NCI-H2171 (cell line): ENCODE results near the gene LPCAT3.

Experiments
- DNase-seq: peaks from one replicate; lab custom pipeline; 2025; lab: John Stamatoyannopoulos, UW

LPCAT3 gene

DNA sequence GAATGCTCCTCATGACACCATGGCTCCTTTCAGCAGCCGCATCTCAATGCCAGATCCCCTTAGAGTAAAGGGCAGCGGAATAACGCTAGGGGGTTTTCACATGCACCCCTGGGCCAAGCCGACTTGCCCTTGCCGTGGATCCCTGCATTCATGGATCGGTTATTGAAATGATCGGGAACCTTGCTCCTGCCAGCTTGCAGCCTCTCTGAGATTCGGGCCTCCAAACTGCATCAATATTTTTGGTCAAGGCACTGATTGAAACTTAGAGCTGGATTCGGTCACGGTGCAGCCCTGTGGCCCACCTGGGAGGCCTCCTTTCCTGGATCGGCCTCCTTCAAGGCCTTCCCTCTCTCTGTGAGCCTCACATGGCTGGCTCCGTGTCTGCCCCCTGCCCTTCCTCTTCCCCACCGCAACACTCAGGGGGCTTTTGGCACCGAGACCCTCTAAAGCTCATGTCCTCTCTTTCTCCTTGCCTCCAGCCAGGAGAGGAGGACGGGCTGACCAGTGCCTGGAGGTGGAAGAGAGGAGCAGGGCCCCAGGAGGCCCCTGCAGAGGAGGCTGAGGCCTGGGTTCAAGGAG is 65.3 kb downstream of the LPCAT3 start:
- no peak for DNase-seq

DNA sequence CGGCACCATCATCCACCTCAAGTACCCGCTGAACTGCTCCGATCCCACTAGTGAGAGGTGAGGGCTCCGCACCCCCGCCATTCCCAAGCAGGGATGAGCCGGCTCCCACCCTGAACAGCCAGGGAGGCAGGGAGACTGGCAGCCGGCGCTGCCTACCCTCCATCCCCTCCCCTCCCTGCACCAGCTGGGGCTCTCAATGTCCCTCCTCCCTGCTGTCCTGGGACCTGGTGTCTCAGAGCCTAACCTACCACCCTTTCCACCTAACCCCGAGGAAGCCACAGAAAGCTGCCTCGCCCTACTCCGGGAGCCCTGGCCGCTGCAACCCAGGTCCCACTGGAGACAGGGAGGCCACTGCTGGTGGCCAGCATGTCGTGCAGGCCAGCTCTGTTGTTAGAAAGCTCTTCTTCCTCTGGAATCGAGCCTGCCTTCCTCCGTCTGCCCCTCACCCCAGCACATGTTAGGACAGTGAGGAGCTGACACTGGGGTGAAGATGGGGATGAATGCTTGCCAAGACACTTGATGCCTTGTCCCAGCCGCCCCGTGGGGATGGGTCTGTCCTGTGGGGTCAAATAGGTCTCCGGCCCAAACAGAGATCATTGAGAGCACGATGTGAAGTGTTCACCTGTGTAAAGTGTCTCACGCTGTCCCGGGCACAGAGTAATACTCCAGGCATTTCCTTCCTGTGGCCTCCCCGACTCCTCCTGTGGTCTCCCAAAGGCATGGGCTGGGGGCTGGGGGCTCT is 66.0 kb downstream of the LPCAT3 start:
- no peak for DNase-seq

DNA sequence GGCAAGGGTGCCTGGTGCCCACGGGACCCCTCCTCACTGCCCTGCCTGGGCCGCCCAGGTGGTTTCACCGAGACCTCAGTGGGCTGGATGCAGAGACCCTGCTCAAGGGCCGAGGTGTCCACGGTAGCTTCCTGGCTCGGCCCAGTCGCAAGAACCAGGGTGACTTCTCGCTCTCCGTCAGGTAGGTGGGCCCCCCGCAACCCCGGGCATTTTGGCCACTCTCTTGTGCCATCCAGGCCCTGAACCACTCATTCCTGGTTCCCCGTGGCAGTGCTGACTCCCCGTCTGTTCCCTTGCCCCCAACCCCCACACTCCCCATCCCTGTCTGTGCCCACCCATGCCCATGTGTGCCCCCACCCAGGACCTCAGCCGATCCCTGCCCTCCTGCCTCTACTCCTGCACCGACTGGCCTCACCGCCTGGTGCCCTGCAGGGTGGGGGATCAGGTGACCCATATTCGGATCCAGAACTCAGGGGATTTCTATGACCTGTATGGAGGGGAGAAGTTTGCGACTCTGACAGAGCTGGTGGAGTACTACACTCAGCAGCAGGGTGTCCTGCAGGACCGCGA is 66.6 kb downstream of the LPCAT3 start:
- DNase-seq: no peak

- DNase-seq: no peak
Measured at GRCh38 chr12:6950811-6951540, 67.3 kb downstream of the LPCAT3 start, which contains the start of gene PTPN6. PTPN6 (plus strand) TSS chr12:6951356; CDS start chr12:6951513, 157 bp downstream.

DNA sequence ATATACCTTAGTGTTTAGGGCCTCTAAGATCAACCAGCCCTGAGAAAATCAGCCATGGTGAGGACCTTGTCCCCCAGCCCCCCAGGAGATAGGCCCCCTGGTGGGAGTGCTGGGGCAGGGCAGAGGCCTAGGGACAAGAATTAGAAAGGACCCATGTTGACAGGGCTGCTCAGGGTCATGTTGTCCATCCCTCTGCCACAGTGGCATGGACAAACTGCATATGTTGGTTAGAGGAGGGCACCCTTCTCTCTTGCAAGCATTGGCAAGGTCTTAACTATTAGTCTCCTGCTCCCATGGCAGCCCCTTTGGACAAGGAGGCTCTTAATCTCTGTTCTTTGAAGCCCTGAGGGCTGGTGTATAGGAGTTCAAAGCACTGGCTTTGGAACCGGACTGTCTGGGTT is 67.9 kb downstream of the LPCAT3 start:
- no peak for DNase-seq

GRCh38 chr12:6948873-6949594 is 69.2 kb downstream of the LPCAT3 start:
- DNase-seq: no peak

GRCh38 chr12:6947615-6948014 is 70.7 kb downstream of the LPCAT3 start:
- DNase-seq: no peak

GRCh38 chr12:6946920-6947374 is 71.3 kb downstream of the LPCAT3 start:
- no peak for DNase-seq

- DNase-seq: peak; percentile 100
Measured at GRCh38 chr12:6946033-6946919, 72.0 kb downstream of the LPCAT3 start.

- DNase-seq: no peak
Measured at GRCh38 chr12:6945613-6946012, 72.7 kb downstream of the LPCAT3 start.

GRCh38 chr12:6944381-6945186 is 73.7 kb downstream of the LPCAT3 start:
- peak; percentile 100 for DNase-seq

GRCh38 chr12:6943722-6944380 is 74.4 kb downstream of the LPCAT3 start, which contains the start of the genes C12orf57 and RNU7-1:
C12orf57 (plus strand) TSS chr12:6944022; CDS start chr12:6944122, 100 bp downstream.
RNU7-1 (plus strand) TSS chr12:6943816.
- DNase-seq: peak; percentile 100

DNA sequence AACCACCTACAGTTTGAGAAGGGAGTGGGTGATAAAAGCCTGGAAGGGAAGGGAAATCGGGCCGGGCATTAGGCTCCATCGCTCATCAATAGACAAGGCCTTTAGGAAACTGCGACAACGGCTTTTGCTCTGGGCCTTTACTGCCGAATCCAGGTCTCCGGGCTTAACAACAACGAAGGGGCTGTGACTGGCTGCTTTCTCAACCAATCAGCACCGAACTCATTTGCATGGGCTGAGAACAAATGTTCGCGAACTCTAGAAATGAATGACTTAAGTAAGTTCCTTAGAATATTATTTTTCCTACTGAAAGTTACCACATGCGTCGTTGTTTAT is 74.9 kb downstream of the LPCAT3 start:
- DNase-seq: peak; percentile 100

DNA sequence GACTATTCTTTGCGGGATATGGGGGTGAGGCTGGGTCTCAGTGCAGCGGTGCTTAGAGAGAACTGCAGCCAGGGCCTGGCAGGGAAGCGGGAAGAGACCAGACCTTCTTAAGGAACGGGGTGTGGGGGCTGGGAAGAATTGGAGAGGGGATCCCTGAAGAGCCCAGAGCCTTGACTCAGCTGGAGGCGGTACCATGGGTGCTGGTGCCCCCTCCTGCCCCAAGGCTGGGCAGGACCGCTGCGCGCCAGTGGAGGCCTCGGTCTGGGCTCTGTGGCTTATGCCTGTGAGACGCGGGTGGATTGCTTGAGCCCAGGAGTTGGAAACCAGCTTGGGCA is 76.0 kb downstream of the LPCAT3 start:
- DNase-seq: no peak

- DNase-seq: no peak
Measured at GRCh38 chr12:6941782-6942181, 76.5 kb downstream of the LPCAT3 start.

DNA sequence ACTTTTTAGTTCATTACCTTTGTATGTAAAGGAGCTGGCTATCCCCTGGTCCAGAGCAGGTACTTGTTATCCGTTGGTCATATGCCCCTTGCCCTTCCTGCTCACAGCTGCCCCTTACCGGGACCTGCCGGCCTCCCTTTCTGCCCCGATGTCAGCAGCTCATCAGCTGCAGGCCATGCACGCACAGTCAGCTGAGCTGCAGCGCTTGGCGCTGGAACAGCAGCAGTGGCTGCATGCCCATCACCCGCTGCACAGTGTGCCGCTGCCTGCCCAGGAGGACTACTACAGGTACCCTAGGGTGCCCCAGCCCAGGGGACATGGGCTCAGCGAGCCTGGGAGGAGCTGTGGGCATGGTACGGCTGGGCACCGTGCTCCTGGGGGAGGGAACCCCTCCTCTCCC is 77.0 kb downstream of the LPCAT3 start:
- DNase-seq: no peak

DNA sequence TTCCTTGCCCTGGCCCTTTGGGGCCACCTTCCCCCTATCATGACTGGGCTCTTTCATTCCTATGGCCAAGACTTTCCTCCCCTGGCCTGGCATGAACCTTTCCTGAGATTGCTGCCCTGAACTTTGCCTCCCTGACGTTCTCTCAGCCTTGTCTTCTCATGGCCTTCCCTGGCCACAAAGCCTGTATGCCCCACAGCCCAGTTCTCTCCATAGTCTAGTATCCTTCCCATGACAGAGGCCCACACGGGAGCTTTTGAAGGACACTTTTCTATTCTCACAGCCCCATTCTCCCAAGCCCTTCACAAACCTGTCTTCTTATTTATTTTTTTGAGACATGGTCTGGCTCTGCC is 79.1 kb downstream of the LPCAT3 start:
- no peak for DNase-seq

- no peak for DNase-seq
Measured at GRCh38 chr12:6938353-6939190, 79.7 kb downstream of the LPCAT3 start.
